GM12878 (cell line): ENCODE data around the gene SLC7A10. TPM values are rescaled to one million over a fixed set of nuclear protein-coding genes. Genes with fewer than 3 reads are reported as not detected.

Experiments used
- ATAC-seq: fragments of 200-7000 bp; cut with Tn5 transposase; 3 replicates; pipeline ENCODE4 v1.9.1; 2020; ENCODE audit warnings: mild to moderate bottlenecking, moderate library complexity
- BruUV-seq: library from RNA; stranded (reverse); fragments of 400-500 nt; replicated peaks from 2 replicates; lab custom pipeline; 2021; lab: Mats Ljungman, UMichigan
- CTCF ChIA-PET: fragments of 300-600 bp; sonication (Branson Sonifier 250); formaldehyde crosslinking; extraction: SDS; loops from one replicate; lab custom pipeline; 2021; ENCODE audit warnings: inconsistent platforms; lab: Yijun Ruan, JAX
- POLR2A ChIA-PET: fragments of 350-600 bp; formaldehyde crosslinking; extraction: SDS; loops from one replicate; lab custom pipeline; 2021; ENCODE audit warnings: inconsistent platforms; lab: Charles Lee
- RAD21 ChIA-PET: fragments of 300-600 bp; sonication (Branson Sonifier 250); formaldehyde crosslinking; loops from one replicate; lab custom pipeline; 2023; ENCODE audit warnings: antibody characterized with exemption; ENCODE audit not compliant: unreplicated experiment; lab: Charles Lee
- SMC1A ChIA-PET: fragments of 300-600 bp; sonication (Branson Sonifier 250); formaldehyde crosslinking; loops from one replicate; lab custom pipeline; 2023; ENCODE audit not compliant: unreplicated experiment, uncharacterized antibody; lab: Charles Lee
- DNase-seq: peaks from one replicate; pipeline ENCODE4 v3.0.0-alpha.2; 2011; ENCODE audit warnings: low read depth, low spot score
- FAIRE-seq: peaks from 3 replicates; lab custom pipeline; 2011; peaks lifted over from hg19 to GRCh38; lab: Jason Lieb, UNC
- H2AFZ ChIP-seq: 2 replicates; pipeline ENCODE4 v1.6.0; 2011; ENCODE audit warnings: low read depth, low read length, control low read depth; ENCODE audit not compliant: control insufficient read depth
- H3K27ac ChIP-seq: 2 replicates; pipeline ENCODE4 v1.5.1; 2011; ENCODE audit warnings: control low read depth; ENCODE audit not compliant: control insufficient read depth, insufficient read depth
- H3K27me3 ChIP-seq, 2 experiments: replicated peaks in 1 of 2; 2 replicates each; pipeline versions ENCODE4 v1.6.0 to v1.6.1; 2011; ENCODE audit warnings: low read length in 1 of 2; ENCODE audit not compliant: control insufficient read depth in 2 of 2, insufficient read depth in 2 of 2
- H3K36me3 ChIP-seq, 2 experiments: 2 replicates each; pipeline ENCODE4 v1.5.1; 2011; ENCODE audit warnings: low read length in 1 of 2; ENCODE audit not compliant: control insufficient read depth in 2 of 2, insufficient read depth in 2 of 2
- H3K4me1 ChIP-seq: 2 replicates; pipeline ENCODE4 v1.6.1; 2011; ENCODE audit warnings: mild to moderate bottlenecking, low read length, moderate library complexity, mixed read lengths; ENCODE audit not compliant: control insufficient read depth, insufficient read depth
- H3K4me2 ChIP-seq: 2 replicates; pipeline ENCODE4 v1.6.0; 2011; ENCODE audit warnings: control low read depth; ENCODE audit not compliant: control insufficient read depth, insufficient read depth
- H3K4me3 ChIP-seq: fragments of 200-600 bp; sonication (generic); 2 replicates; pipeline ENCODE4 v1.5.1; 2016
- H3K79me2 ChIP-seq: 2 replicates; pipeline ENCODE4 v1.6.0; 2011; ENCODE audit warnings: low read length; ENCODE audit not compliant: control insufficient read depth, insufficient read depth
- H3K9ac ChIP-seq: 2 replicates; pipeline ENCODE4 v1.8.0; 2011; ENCODE audit warnings: low read length, control low read depth, mixed read lengths; ENCODE audit not compliant: control insufficient read depth, insufficient read depth
- H3K9me3 ChIP-seq: replicated peaks from 3 replicates; pipeline ENCODE4 v1.5.1; 2011; ENCODE audit warnings: mild to moderate bottlenecking, low read length; ENCODE audit not compliant: control insufficient read depth, insufficient read depth
- H4K20me1 ChIP-seq: 2 replicates; pipeline ENCODE4 v1.6.0; 2011; ENCODE audit not compliant: control insufficient read depth, insufficient read depth
- ATF2 ChIP-seq: IDR thresholded peaks from 2 replicates; pipeline ENCODE4 v1.6.1; 2012; ENCODE audit warnings: low read length, inconsistent platforms
- CTCF ChIP-seq, 3 experiments: IDR thresholded peaks in 2 of 3; conservative IDR thresholded peaks in 1 of 3; 2 replicates each; pipeline ENCODE4 v1.5.1; 2011; ENCODE audit warnings: low read depth in 3 of 3, low read length in 3 of 3, mild to moderate bottlenecking in 3 of 3, control low read depth in 2 of 3, moderate library complexity in 2 of 3, inconsistent platforms in 1 of 3, mixed read lengths in 1 of 3; ENCODE audit not compliant: control insufficient read depth in 2 of 3, insufficient read depth in 1 of 3; ENCODE audit errors: extremely low read depth in 1 of 3
- ETV6 ChIP-seq, 2 experiments: fragments of 450-650 bp in 1 of 2; IDR thresholded peaks in 1 of 2; conservative IDR thresholded peaks in 1 of 2; 2 replicates each; pipeline ENCODE4 v1.6.1; 2014; ENCODE audit warnings: antibody characterized with exemption in 1 of 2, borderline replicate concordance in 1 of 2, low read depth in 1 of 2, mild to moderate bottlenecking in 1 of 2, moderate library complexity in 1 of 2
- FOS ChIP-seq: IDR thresholded peaks from 3 replicates; pipeline ENCODE4 v1.6.1; 2011; ENCODE audit warnings: borderline replicate concordance; ENCODE audit not compliant: insufficient read length; ENCODE audit errors: extremely low read depth
- MEF2A ChIP-seq: IDR thresholded peaks from 2 replicates; pipeline ENCODE4 v1.6.1; 2011; ENCODE audit warnings: low read depth, mild to moderate bottlenecking, low read length, moderate library complexity; ENCODE audit not compliant: insufficient read depth
- NBN ChIP-seq: fragments of 450-650 bp; IDR thresholded peaks from 2 replicates; pipeline ENCODE4 v1.6.1; 2016
- NFIC ChIP-seq: IDR thresholded peaks from 2 replicates; pipeline ENCODE4 v1.6.1; 2012; ENCODE audit warnings: low read depth, mild to moderate bottlenecking, inconsistent platforms, low read length, moderate library complexity
- SIN3A ChIP-seq: IDR thresholded peaks from 2 replicates; pipeline ENCODE4 v1.6.1; 2012; ENCODE audit warnings: low read depth, low read length, improper control_type of control experiment
- TCF3 ChIP-seq: IDR thresholded peaks from 2 replicates; pipeline ENCODE4 v1.6.1; 2012; ENCODE audit warnings: low read depth, mild to moderate bottlenecking, low read length, borderline replicate concordance; ENCODE audit not compliant: insufficient read depth
- YY1 ChIP-seq: IDR thresholded peaks from 2 replicates; pipeline ENCODE4 v1.6.1; 2011; ENCODE audit warnings: low read depth, mild to moderate bottlenecking, low read length
- ZNF622 ChIP-seq: fragments of 450-650 bp; IDR thresholded peaks from 2 replicates; pipeline ENCODE4 v1.6.1; 2017; ENCODE audit warnings: mild to moderate bottlenecking, inconsistent platforms
- WGBS: methylation state at CpG from one replicate; pipeline ENCODE4 v1.1.6; 2016; ENCODE audit warnings: low lambda C conversion rate; ENCODE audit not compliant: insufficient replicate concordance, insufficient coverage; ENCODE audit errors: missing lambda C conversion rate; 5-methylcytosine and 5-hydroxymethylcytosine counted together
- in situ Hi-C: fragments of 300-500 bp; cut with MboI; formaldehyde crosslinking; loops from 9 replicates; pipeline ENCODE4 v1.14.3; 2018; ENCODE audit warnings: mixed read lengths
- intact Hi-C: fragments of 100-400 bp; cut with micrococcal nuclease; formaldehyde crosslinking; loops from one replicate; pipeline ENCODE4 v1.14.2; 2022; ENCODE audit not compliant: unreplicated experiment
- polyA plus RNA-seq, 11 experiments: library from polyadenylated mRNA; depleted of rRNA in 4 of 11; unstranded in 6 of 11; stranded (reverse) in 5 of 11; fragments of >200 nt; fragmentation: Nextera tagmentation in 4 of 11; fragmentation: Illumina TruSeq in 1 of 11; extraction: Ambion mirVana in 4 of 11; extraction: Trizol in 1 of 11; gene quantifications; 1 replicate in 1 of 11; 2 replicates in 10 of 11; pipeline versions ENCODE4 v1.2.1 to v1.2.3, GENCODE V29; 2011 to 2016; ENCODE audit warnings: inconsistent platforms in 2 of 11, missing spikeins in 2 of 11, low read depth in 1 of 11
- total RNA-seq, 4 experiments: library from RNA; depleted of rRNA in 3 of 4; stranded (reverse); fragments of >200 nt in 3 of 4; fragmentation: Illumina TruSeq in 1 of 4; extraction: Trizol in 1 of 4; gene quantifications; 2 replicates each; pipeline versions ENCODE4 v1.2.1 to v1.2.3, GENCODE V29; 2013 to 2021
- TF ChIP-seq, protein P1 (sequence below): fragments of 450-650 bp; IDR thresholded peaks from 2 replicates; pipeline ENCODE4 v1.6.1; 2016; ENCODE audit warnings: mild to moderate bottlenecking
- TF ChIP-seq, protein P2 (sequence below): fragments of 450-650 bp; IDR thresholded peaks from 2 replicates; pipeline ENCODE4 v1.6.1; 2014; ENCODE audit warnings: mild to moderate bottlenecking

Gene SLC7A10
- total and polyA plus RNA-seq, 10 of the 15 experiments (the other 5 are each of a cell fraction or from before 2014, with no cell fraction given), result not detected

DNA sequence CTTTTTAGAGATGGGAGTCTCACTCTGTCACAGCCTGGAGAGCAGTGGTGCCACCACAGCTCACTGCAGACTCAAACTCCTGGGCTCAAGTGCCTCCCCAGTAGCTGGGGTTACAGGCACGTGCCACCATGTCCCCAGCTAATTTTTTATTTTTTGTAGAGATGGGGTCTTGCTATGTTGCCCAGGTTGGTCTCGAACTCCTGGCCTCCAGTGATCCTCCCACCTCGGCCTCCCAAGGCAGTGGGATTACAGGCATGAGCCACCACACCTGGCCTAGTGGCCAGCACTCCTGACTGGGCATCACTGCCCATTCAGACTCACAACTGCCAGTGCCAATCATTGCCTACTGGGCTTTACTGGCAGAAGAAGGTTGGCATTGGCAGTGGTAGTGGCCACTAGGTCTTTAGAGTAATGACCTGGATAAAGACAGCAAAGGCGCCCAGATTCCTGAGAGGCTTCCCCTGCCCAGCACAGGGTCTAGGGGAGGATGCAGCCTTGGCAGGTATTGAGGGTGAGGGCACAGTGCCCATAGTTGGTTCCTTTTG is 26.8 kb upstream of the SLC7A10 start (continued):
- TF ChIP-seq MEF2A (no peak), TCF3 (no peak)
- TF ChIP-seq, protein P1, sequence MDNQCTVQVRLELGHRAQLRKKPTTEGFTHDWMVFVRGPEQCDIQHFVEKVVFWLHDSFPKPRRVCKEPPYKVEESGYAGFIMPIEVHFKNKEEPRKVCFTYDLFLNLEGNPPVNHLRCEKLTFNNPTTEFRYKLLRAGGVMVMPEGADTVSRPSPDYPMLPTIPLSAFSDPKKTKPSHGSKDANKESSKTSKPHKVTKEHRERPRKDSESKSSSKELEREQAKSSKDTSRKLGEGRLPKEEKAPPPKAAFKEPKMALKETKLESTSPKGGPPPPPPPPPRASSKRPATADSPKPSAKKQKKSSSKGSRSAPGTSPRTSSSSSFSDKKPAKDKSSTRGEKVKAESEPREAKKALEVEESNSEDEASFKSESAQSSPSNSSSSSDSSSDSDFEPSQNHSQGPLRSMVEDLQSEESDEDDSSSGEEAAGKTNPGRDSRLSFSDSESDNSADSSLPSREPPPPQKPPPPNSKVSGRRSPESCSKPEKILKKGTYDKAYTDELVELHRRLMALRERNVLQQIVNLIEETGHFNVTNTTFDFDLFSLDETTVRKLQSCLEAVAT, result no peak

GRCh38 chr19:33251526-33252090 is 26.0 kb upstream of the SLC7A10 start:
- H3K4me1 ChIP-seq, result no peaks in the 10 kb centered on the region
- BruUV-seq, result no TSS peak
- no peak overlapping the region for H3K4me2 ChIP-seq
- H4K20me1 ChIP-seq, result no peaks in the 10 kb centered on the region
- WGBS, result 53% methylated on average over 17 of the region's 17 CpGs
- H3K27me3 ChIP-seq, result no peaks in the 10 kb centered on the region
- POLR2A ChIA-PET, result no interaction called here
- H2AFZ ChIP-seq, result no peak overlapping the region
- ATAC-seq, result no peak
- H3K79me2 ChIP-seq, result no peaks in the 10 kb centered on the region
- H3K36me3 ChIP-seq, result no peaks in the 10 kb centered on the region
- H3K27ac ChIP-seq, result no peak overlapping the region
- in situ Hi-C loops (no loop called here), intact Hi-C loops (no loop called here)
- RAD21 ChIA-PET, result no interaction called here
- H3K9me3 ChIP-seq, result no peaks in the 10 kb centered on the region
- no peak for FAIRE-seq
- CTCF ChIA-PET, result no interaction called here
- DNase-seq, result no peak
- SMC1A ChIA-PET, result no interaction called here
- no peak overlapping the region for H3K9ac ChIP-seq
- H3K4me3 ChIP-seq, result no peak overlapping the region
- TF ChIP-seq TCF3, result no peak
- no peak for TF ChIP-seq ETV6 (conservative IDR thresholded peaks at IDR 0.05 in 1 of 2, IDR thresholded peaks at IDR 0.05 in 1 of 2; ENCODE audit: borderline replicate concordance in 1 of 2, low read depth in 1 of 2)
- no peak for TF ChIP-seq YY1
- no peak for TF ChIP-seq SIN3A
- TF ChIP-seq, protein P2, sequence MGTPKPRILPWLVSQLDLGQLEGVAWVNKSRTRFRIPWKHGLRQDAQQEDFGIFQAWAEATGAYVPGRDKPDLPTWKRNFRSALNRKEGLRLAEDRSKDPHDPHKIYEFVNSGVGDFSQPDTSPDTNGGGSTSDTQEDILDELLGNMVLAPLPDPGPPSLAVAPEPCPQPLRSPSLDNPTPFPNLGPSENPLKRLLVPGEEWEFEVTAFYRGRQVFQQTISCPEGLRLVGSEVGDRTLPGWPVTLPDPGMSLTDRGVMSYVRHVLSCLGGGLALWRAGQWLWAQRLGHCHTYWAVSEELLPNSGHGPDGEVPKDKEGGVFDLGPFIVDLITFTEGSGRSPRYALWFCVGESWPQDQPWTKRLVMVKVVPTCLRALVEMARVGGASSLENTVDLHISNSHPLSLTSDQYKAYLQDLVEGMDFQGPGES, result no peak
- TF ChIP-seq ATF2, result no peak
- no peak for TF ChIP-seq NBN
- no peak for TF ChIP-seq CTCF (IDR thresholded peaks at IDR 0.05 in 2 of 3, conservative IDR thresholded peaks at IDR 0.05 in 1 of 3; ENCODE audit: control insufficient read depth in 2 of 3, extremely low read depth in 1 of 3, insufficient read depth in 1 of 3, low read depth in 3 of 3, low read length in 3 of 3)
- no peak for TF ChIP-seq ZNF622
- no peak for TF ChIP-seq FOS
- no peak for TF ChIP-seq NFIC
